ENCODE measurements around the gene SMPD3.
A peak's percentile ranks its signal among the peaks of the same experiment; 100 is the strongest.
"Not testable (repeated sequence)": the region's sequence is repeated elsewhere in the genome, so short reads cannot be mapped to it uniquely, and the experiment has no call there.

The SMPD3 gene

GRCh38 chr16:68448360-68448970, at the start of gene SMPD3:
SMPD3 (minus strand) TSS chr16:68448508; CDS start chr16:68372181, 76,327 bp downstream.
- peak; percentile 90 to 97 for DNase-seq (ENCODE audit: low read depth in 2 of 2)

GRCh38 chr16:68496689-68497088, 48.4 kb upstream of the SMPD3 start:
- no peak for DNase-seq (ENCODE audit: low read depth in 2 of 2)

- DNase-seq (ENCODE audit: low read depth in 2 of 2), result not testable (repeated sequence)
These were observed 46.0 kb upstream of the SMPD3 start for GRCh38 chr16:68494261-68494660.

- no peak for DNase-seq (ENCODE audit: low read depth in 2 of 2)
These were observed 45.2 kb upstream of the SMPD3 start for GRCh38 chr16:68493412-68494070.

GRCh38 chr16:68492543-68493411, 44.5 kb upstream of the SMPD3 start:
- no peak for DNase-seq (ENCODE audit: low read depth in 2 of 2)

GRCh38 chr16:68492151-68492542, 43.8 kb upstream of the SMPD3 start:
- DNase-seq (ENCODE audit: low read depth in 2 of 2), result no peak

GRCh38 chr16:68491576-68491950, 43.3 kb upstream of the SMPD3 start:
- no peak for DNase-seq (ENCODE audit: low read depth in 2 of 2)

- no peak for DNase-seq (ENCODE audit: low read depth in 2 of 2)
These were observed 42.7 kb upstream of the SMPD3 start for GRCh38 chr16:68490829-68491575.

- no peak for DNase-seq (ENCODE audit: low read depth in 2 of 2)
These were observed 42.0 kb upstream of the SMPD3 start for GRCh38 chr16:68490358-68490757.

- no peak for DNase-seq (ENCODE audit: low read depth in 2 of 2)
These were observed 40.2 kb upstream of the SMPD3 start for GRCh38 chr16:68488554-68488953.

- DNase-seq (ENCODE audit: low read depth in 2 of 2), result no peak
These were observed 39.4 kb upstream of the SMPD3 start for GRCh38 chr16:68487669-68488068.

- no peak for DNase-seq (ENCODE audit: low read depth in 2 of 2)
These were observed 38.9 kb upstream of the SMPD3 start for GRCh38 chr16:68487203-68487514.

GRCh38 chr16:68486502-68487202, 38.3 kb upstream of the SMPD3 start:
- no peak for DNase-seq (ENCODE audit: low read depth in 2 of 2)

- DNase-seq (ENCODE audit: low read depth in 2 of 2), result no peak
These were observed 33.3 kb upstream of the SMPD3 start for GRCh38 chr16:68481636-68482035.

- DNase-seq (ENCODE audit: low read depth in 2 of 2), result no peak
These were observed 32.0 kb upstream of the SMPD3 start for GRCh38 chr16:68480084-68480995.

- DNase-seq (ENCODE audit: low read depth in 2 of 2), result no peak
These were observed 31.0 kb upstream of the SMPD3 start for GRCh38 chr16:68479271-68479670.

GRCh38 chr16:68478526-68479250, 30.4 kb upstream of the SMPD3 start:
- DNase-seq (ENCODE audit: low read depth in 2 of 2), result no peak

GRCh38 chr16:68475071-68475470, 26.8 kb upstream of the SMPD3 start:
- no peak for DNase-seq (ENCODE audit: low read depth in 2 of 2)

- no peak for DNase-seq (ENCODE audit: low read depth in 2 of 2)
These were observed 25.2 kb upstream of the SMPD3 start for GRCh38 chr16:68473358-68474070.

Measured in stimulated activated CD8-positive, alpha-beta memory T cell treated with anti-CD3 and anti-CD28 coated beads, Interleukin-2, amount 100 ng/mL, for 1 hour (primary cell).